HFF-Myc (cell line): ENCODE data around the gene SFMBT2.
"Not testable (repeated sequence)": the region's sequence is repeated elsewhere in the genome, so short reads cannot be mapped to it uniquely, and the experiment has no call there.

Source experiments
- DNase-seq: peaks from one replicate; pipeline ENCODE4 v3.0.0-alpha.2; 2011; ENCODE audit warnings: low read depth; ENCODE audit errors: extremely low read depth
- H3K4me3 ChIP-seq: replicated peaks from 2 replicates; pipeline ENCODE4 v1.5.1; 2011; ENCODE audit warnings: low read depth, mild to moderate bottlenecking, control low read depth, low read length
- CTCF ChIP-seq: IDR thresholded peaks from 2 replicates; pipeline ENCODE4 v1.5.1; 2012; ENCODE audit warnings: mild to moderate bottlenecking, low read depth, low read length, control low read depth; ENCODE audit errors: missing control alignments

SFMBT2 gene

GRCh38 chr10:7318836-7319235 lies 92.0 kb downstream of the SFMBT2 start:
- no peak for TF ChIP-seq CTCF
- DNase-seq: no peak
- H3K4me3 ChIP-seq: no peak overlapping the region

- no peak for TF ChIP-seq CTCF
- DNase-seq: no peak
- H3K4me3 ChIP-seq: no peak overlapping the region
Measured at GRCh38 chr10:7317786-7318446, 92.9 kb downstream of the SFMBT2 start.

GRCh38 chr10:7316839-7317238 lies 94.0 kb downstream of the SFMBT2 start:
- no peak for DNase-seq
- no peak for TF ChIP-seq CTCF
- H3K4me3 ChIP-seq: no peak overlapping the region

- H3K4me3 ChIP-seq: no peak overlapping the region
- DNase-seq: no peak
- TF ChIP-seq CTCF: no peak
Measured at GRCh38 chr10:7315906-7316305, 94.9 kb downstream of the SFMBT2 start.

- TF ChIP-seq CTCF: no peak
- H3K4me3 ChIP-seq: no peak overlapping the region
- no peak for DNase-seq
Measured at GRCh38 chr10:7314170-7314569, 96.7 kb downstream of the SFMBT2 start.

- no peak overlapping the region for H3K4me3 ChIP-seq
- DNase-seq: no peak
- no peak for TF ChIP-seq CTCF
Measured at GRCh38 chr10:7312488-7312857, 98.4 kb downstream of the SFMBT2 start.

- not testable (repeated sequence) for DNase-seq, H3K4me3 ChIP-seq
Measured at GRCh38 chr10:7311850-7312487, 98.9 kb downstream of the SFMBT2 start.
